Measurements from ENCODE around the gene DISC1. TPM values are rescaled to one million over a fixed set of nuclear protein-coding genes. Genes with fewer than 3 reads are reported as not detected.

DISC1 gene
- total RNA-seq, 2 experiments from 2014 or later: 12.6 to 14.7 TPM

- no peak overlapping the region for H3K27ac Mint-ChIP-seq
- POLR2A ChIA-PET: no interaction called here
- no peak for DNase-seq
- H3K36me3 Mint-ChIP-seq (ENCODE audit: low read depth): peaks cover 2% of the 10 kb centered on the region
- ATAC-seq: no peak
- CTCF ChIA-PET: no interaction called here
- no peaks in the 10 kb centered on the region for H3K4me1 Mint-ChIP-seq (ENCODE audit: low read depth)
- no peaks in the 10 kb centered on the region for H3K9me3 Mint-ChIP-seq (ENCODE audit: insufficient read depth)
- no peak overlapping the region for H3K4me3 Mint-ChIP-seq
- no peaks in the 10 kb centered on the region for H3K27me3 Mint-ChIP-seq (ENCODE audit: low read depth)
Observed at GRCh38 chr1:232033285-232033684, 406.7 kb downstream of the DISC1 start.

GRCh38 chr1:232034556-232034955, 408.0 kb downstream of the DISC1 start:
- ChIA-PET CTCF (no interaction called here), POLR2A (no interaction called here)
- Mint-ChIP-seq H3K9me3 (ENCODE audit: insufficient read depth) (no peaks in the 10 kb centered on the region), H3K27ac (no peak overlapping the region), H3K27me3 (ENCODE audit: low read depth) (no peaks in the 10 kb centered on the region), H3K4me1 (ENCODE audit: low read depth) (no peaks in the 10 kb centered on the region), H3K36me3 (ENCODE audit: low read depth) (peaks cover 2% of the 10 kb centered on the region), H3K4me3 (no peak overlapping the region)
- ATAC-seq (no peak), DNase-seq (no peak)

GRCh38 chr1:232036181-232036933, 409.8 kb downstream of the DISC1 start:
- peaks cover 2% of the 10 kb centered on the region for H3K36me3 Mint-ChIP-seq (ENCODE audit: low read depth)
- no peaks in the 10 kb centered on the region for H3K4me1 Mint-ChIP-seq (ENCODE audit: low read depth)
- no peaks in the 10 kb centered on the region for H3K27me3 Mint-ChIP-seq (ENCODE audit: low read depth)
- DNase-seq (no peak), ATAC-seq (no peak)
- CTCF ChIA-PET: no interaction called here
- no peaks in the 10 kb centered on the region for H3K9me3 Mint-ChIP-seq (ENCODE audit: insufficient read depth)
- no peak overlapping the region for H3K4me3 Mint-ChIP-seq
- POLR2A ChIA-PET: no interaction called here
- H3K27ac Mint-ChIP-seq: no peak overlapping the region

- no peak for ATAC-seq
- POLR2A ChIA-PET: no interaction called here
Observed at GRCh38 chr1:232037774-232038388, 411.3 kb downstream of the DISC1 start.

GRCh38 chr1:232038706-232039677, 412.4 kb downstream of the DISC1 start:
- Mint-ChIP-seq H3K27me3 (ENCODE audit: low read depth) (no peaks in the 10 kb centered on the region), H3K9me3 (ENCODE audit: insufficient read depth) (no peaks in the 10 kb centered on the region), H3K27ac (no peak overlapping the region), H3K4me3 (no peak overlapping the region), H3K4me1 (ENCODE audit: low read depth) (no peaks in the 10 kb centered on the region), H3K36me3 (ENCODE audit: low read depth) (no peaks in the 10 kb centered on the region)
- CTCF ChIA-PET: no interaction called here
- DNase-seq (no peak), ATAC-seq (no peak)
- POLR2A ChIA-PET: no interaction called here

More at GRCh38 chr1:232037774-232038388, 411.3 kb downstream of the DISC1 start:
- Mint-ChIP-seq H3K4me3 (no peak overlapping the region), H3K9me3 (ENCODE audit: insufficient read depth) (no peaks in the 10 kb centered on the region), H3K27me3 (ENCODE audit: low read depth) (no peaks in the 10 kb centered on the region), H3K36me3 (ENCODE audit: low read depth) (peaks cover 2% of the 10 kb centered on the region), H3K27ac (no peak overlapping the region), H3K4me1 (ENCODE audit: low read depth) (no peaks in the 10 kb centered on the region)
- CTCF ChIA-PET: no interaction called here
- no peak for DNase-seq

GRCh38 chr1:232040260-232040659, 413.7 kb downstream of the DISC1 start:
- H3K9me3 Mint-ChIP-seq (ENCODE audit: insufficient read depth): no peaks in the 10 kb centered on the region

GRCh38 chr1:232044728-232045127, 418.1 kb downstream of the DISC1 start:
- H3K4me3 Mint-ChIP-seq: no peak overlapping the region
- CTCF ChIA-PET: no interaction called here

More at GRCh38 chr1:232040260-232040659, 413.7 kb downstream of the DISC1 start:
- Mint-ChIP-seq H3K36me3 (ENCODE audit: low read depth) (no peaks in the 10 kb centered on the region), H3K4me3 (no peak overlapping the region), H3K27ac (no peak overlapping the region), H3K27me3 (ENCODE audit: low read depth) (peaks cover under 1% of the 10 kb centered on the region), H3K4me1 (ENCODE audit: low read depth) (no peaks in the 10 kb centered on the region)
- ATAC-seq (no peak), DNase-seq (no peak)
- ChIA-PET CTCF (no interaction called here), POLR2A (no interaction called here)

GRCh38 chr1:232045139-232045994, 418.8 kb downstream of the DISC1 start:
- Mint-ChIP-seq H3K4me3 (no peak overlapping the region), H3K4me1 (ENCODE audit: low read depth) (no peaks in the 10 kb centered on the region), H3K36me3 (ENCODE audit: low read depth) (no peaks in the 10 kb centered on the region), H3K27me3 (ENCODE audit: low read depth) (peaks cover 3% of the 10 kb centered on the region), H3K9me3 (ENCODE audit: insufficient read depth) (no peaks in the 10 kb centered on the region), H3K27ac (no peak overlapping the region)
- DNase-seq (no peak), ATAC-seq (no peak)
- ChIA-PET POLR2A (no interaction called here), CTCF (no interaction called here)

More at GRCh38 chr1:232044728-232045127, 418.1 kb downstream of the DISC1 start:
- peaks cover 3% of the 10 kb centered on the region for H3K27me3 Mint-ChIP-seq (ENCODE audit: low read depth)
- no peaks in the 10 kb centered on the region for H3K36me3 Mint-ChIP-seq (ENCODE audit: low read depth)
- DNase-seq: no peak
- no peaks in the 10 kb centered on the region for H3K4me1 Mint-ChIP-seq (ENCODE audit: low read depth)
- no peaks in the 10 kb centered on the region for H3K9me3 Mint-ChIP-seq (ENCODE audit: insufficient read depth)
- POLR2A ChIA-PET: no interaction called here
- ATAC-seq: no peak
- no peak overlapping the region for H3K27ac Mint-ChIP-seq

GRCh38 chr1:232046451-232047306, 420.1 kb downstream of the DISC1 start:
- CTCF ChIA-PET: no interaction called here
- H3K27ac Mint-ChIP-seq: no peak overlapping the region
- POLR2A ChIA-PET: no interaction called here
- H3K4me3 Mint-ChIP-seq: no peak overlapping the region
- DNase-seq (no peak), ATAC-seq (no peak)
- H3K27me3 Mint-ChIP-seq (ENCODE audit: low read depth): peaks cover 3% of the 10 kb centered on the region
- H3K36me3 Mint-ChIP-seq (ENCODE audit: low read depth): no peaks in the 10 kb centered on the region
- H3K4me1 Mint-ChIP-seq (ENCODE audit: low read depth): no peaks in the 10 kb centered on the region
- H3K9me3 Mint-ChIP-seq (ENCODE audit: insufficient read depth): no peaks in the 10 kb centered on the region

- Mint-ChIP-seq H3K27me3 (ENCODE audit: low read depth) (peaks cover 3% of the 10 kb centered on the region), H3K9me3 (ENCODE audit: insufficient read depth) (no peaks in the 10 kb centered on the region), H3K4me3 (no peak overlapping the region), H3K4me1 (ENCODE audit: low read depth) (no peaks in the 10 kb centered on the region), H3K27ac (no peak overlapping the region), H3K36me3 (ENCODE audit: low read depth) (no peaks in the 10 kb centered on the region)
- DNase-seq (no peak), ATAC-seq (no peak)
- CTCF ChIA-PET: no interaction called here
- POLR2A ChIA-PET: no interaction called here
Observed at GRCh38 chr1:232047473-232047872, 420.9 kb downstream of the DISC1 start.

GRCh38 chr1:232048481-232048880, 421.9 kb downstream of the DISC1 start:
- DNase-seq (no peak), ATAC-seq (no peak)
- H3K9me3 Mint-ChIP-seq (ENCODE audit: insufficient read depth): no peaks in the 10 kb centered on the region
- H3K36me3 Mint-ChIP-seq (ENCODE audit: low read depth): no peaks in the 10 kb centered on the region
- ChIA-PET CTCF (no interaction called here), POLR2A (no interaction called here)
- no peak overlapping the region for H3K27ac Mint-ChIP-seq
- peaks cover 3% of the 10 kb centered on the region for H3K27me3 Mint-ChIP-seq (ENCODE audit: low read depth)
- no peak overlapping the region for H3K4me3 Mint-ChIP-seq
- H3K4me1 Mint-ChIP-seq (ENCODE audit: low read depth): no peaks in the 10 kb centered on the region

Measured in activated CD8-positive, alpha-beta T cell treated with anti-CD3 and anti-CD28 coated beads, Interleukin-2, amount 10 ng/mL, durations not matched to agents 7 days and 5 days (primary cell).